MG63 (cell line): ENCODE measurements around the gene SWSAP1. TPM values are rescaled to one million over a fixed set of nuclear protein-coding genes. Genes with fewer than 3 reads are reported as not detected.
"Not testable (repeated sequence)": the region's sequence is repeated elsewhere in the genome, so short reads cannot be mapped to it uniquely, and the experiment has no call there.

Source experiments
- DNase-seq: peaks from one replicate; pipeline ENCODE4 v3.0.0-alpha.2; 2020
- H3K27me3 ChIP-seq: fragments of 250-450 bp; sonication (Bioruptor Pico); 2 replicates; pipeline ENCODE4 v1.5.1; 2020; ENCODE audit warnings: mild to moderate bottlenecking, moderate library complexity
- H3K36me3 ChIP-seq: fragments of 250-450 bp; sonication (Bioruptor Pico); 2 replicates; pipeline ENCODE4 v1.5.1; 2020; ENCODE audit warnings: mild to moderate bottlenecking, moderate library complexity
- H3K4me3 ChIP-seq: fragments of 250-450 bp; sonication (Bioruptor Pico); 2 replicates; pipeline ENCODE4 v1.5.1; 2020; ENCODE audit warnings: mild to moderate bottlenecking, moderate library complexity
- H3K9me3 ChIP-seq: fragments of 250-450 bp; sonication (Bioruptor Pico); 2 replicates; pipeline ENCODE4 v1.5.1; 2020; ENCODE audit warnings: mild to moderate bottlenecking, moderate library complexity
- total RNA-seq: library from RNA; depleted of rRNA; stranded (reverse); fragments of >200 nt; shearing (Covaris generic); gene quantifications from 2 replicates; pipeline ENCODE4 v1.2.3, GENCODE V29; 2014; ENCODE audit warnings: low replicate concordance

SWSAP1 gene
- total RNA-seq, 1 experiment from 2014 or later: 3.1 TPM

DNA sequence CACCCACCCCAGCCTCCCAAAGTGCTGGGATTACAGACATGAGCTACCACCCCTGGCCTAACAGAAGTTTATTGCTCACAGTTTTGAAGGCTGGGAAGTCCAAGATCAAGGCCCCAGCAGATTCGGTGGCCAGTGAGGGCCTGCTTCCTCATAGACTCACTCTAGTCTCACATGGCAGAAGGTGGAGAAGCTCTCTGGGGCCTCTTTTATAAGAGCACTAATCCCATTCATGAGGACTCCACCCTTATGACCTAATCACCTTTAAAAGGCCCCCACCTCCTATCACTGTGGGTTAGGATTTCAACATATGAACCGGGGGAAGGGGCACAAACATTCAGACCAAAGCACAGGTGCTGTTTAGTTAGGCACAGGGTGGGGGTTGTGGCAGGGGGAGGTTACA, 6.9 kb upstream of the SWSAP1 start:
- no peaks in the 10 kb centered on the region for H3K9me3 ChIP-seq
- H3K4me3 ChIP-seq: no peak overlapping the region
- no peak for DNase-seq
- H3K27me3 ChIP-seq: no peaks in the 10 kb centered on the region
- H3K36me3 ChIP-seq: peaks cover 24% of the 10 kb centered on the region

DNA sequence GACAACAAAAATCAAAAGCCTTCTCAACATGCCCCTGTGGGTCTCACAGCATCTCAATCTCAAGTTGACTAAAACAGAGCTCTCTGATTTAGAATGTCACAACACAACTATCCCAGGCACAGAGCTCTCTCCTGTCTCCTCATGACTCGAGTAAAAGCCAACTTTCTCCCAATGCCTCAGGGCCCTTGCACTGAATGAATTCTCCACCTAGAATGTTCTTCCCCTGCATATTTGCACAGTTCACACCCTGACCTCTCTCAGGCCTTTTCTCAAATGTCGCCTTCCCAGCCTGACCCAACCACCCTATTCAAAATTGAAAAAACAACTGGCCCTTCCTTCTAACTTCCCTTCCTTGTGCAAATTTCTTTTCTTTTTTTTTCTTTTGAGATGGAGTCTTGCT, 3.7 kb upstream of the SWSAP1 start:
- H3K4me3 ChIP-seq: no peak overlapping the region
- no peaks in the 10 kb centered on the region for H3K9me3 ChIP-seq
- H3K36me3 ChIP-seq: peaks cover 12% of the 10 kb centered on the region
- no peaks in the 10 kb centered on the region for H3K27me3 ChIP-seq
- DNase-seq: no peak

- no peaks in the 10 kb centered on the region for H3K9me3 ChIP-seq
- H3K36me3 ChIP-seq: peaks cover 5% of the 10 kb centered on the region
- H3K4me3 ChIP-seq: no peak overlapping the region; the same call in 1 of the 2 replicates
- peak; percentile 44 for DNase-seq
- H3K27me3 ChIP-seq: no peaks in the 10 kb centered on the region
Observed at GRCh38 chr19:11373166-11373884, 1.1 kb upstream of the SWSAP1 start.

- Histone ChIP-seq H3K36me3 (peaks cover 6% of the 10 kb centered on the region), H3K9me3 (no peaks in the 10 kb centered on the region), H3K27me3 (no peaks in the 10 kb centered on the region), H3K4me3 (peak overlapping the region; percentile 70)
- DNase-seq: no peak
Observed at GRCh38 chr19:11373885-11374432, 507 bp upstream of the SWSAP1 start.

GRCh38 chr19:11375143-11375948, 880 bp downstream of the SWSAP1 start:
- Histone ChIP-seq H3K36me3 (peaks cover 6% of the 10 kb centered on the region), H3K27me3 (no peaks in the 10 kb centered on the region), H3K9me3 (no peaks in the 10 kb centered on the region), H3K4me3 (peak overlapping the region; percentile 70)
- no peak for DNase-seq

DNA sequence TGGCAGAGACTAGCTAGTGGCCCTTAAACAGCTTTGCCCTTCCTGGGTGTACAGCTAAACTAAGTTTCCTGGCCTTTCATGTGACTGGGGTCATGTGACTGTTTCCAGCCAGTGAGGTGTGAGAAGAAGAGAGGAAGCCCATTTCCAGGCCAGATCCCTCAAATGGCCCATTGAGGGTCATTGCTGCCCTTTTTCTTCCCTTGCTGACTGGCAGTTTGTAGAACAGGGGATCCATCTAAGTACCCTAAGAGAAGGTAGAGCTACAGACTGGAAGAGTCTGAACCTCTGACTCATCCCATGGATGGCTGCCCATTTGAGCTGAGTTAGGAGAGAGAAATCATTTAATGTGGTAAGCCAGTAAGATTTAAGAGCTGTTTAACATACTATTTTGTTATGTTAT, 2.8 kb downstream of the SWSAP1 start:
- H3K27me3 ChIP-seq: no peaks in the 10 kb centered on the region
- peaks cover 6% of the 10 kb centered on the region for H3K36me3 ChIP-seq
- DNase-seq: peak; percentile 94
- H3K4me3 ChIP-seq: no peak overlapping the region
- H3K9me3 ChIP-seq: no peaks in the 10 kb centered on the region

GRCh38 chr19:11377756-11378155, 3.3 kb downstream of the SWSAP1 start:
- no peaks in the 10 kb centered on the region for H3K9me3 ChIP-seq
- DNase-seq: no peak
- H3K4me3 ChIP-seq: no peak overlapping the region
- H3K36me3 ChIP-seq: peaks cover 6% of the 10 kb centered on the region
- peaks cover 4% of the 10 kb centered on the region; the same call in 1 of the 2 replicates for H3K27me3 ChIP-seq

DNA sequence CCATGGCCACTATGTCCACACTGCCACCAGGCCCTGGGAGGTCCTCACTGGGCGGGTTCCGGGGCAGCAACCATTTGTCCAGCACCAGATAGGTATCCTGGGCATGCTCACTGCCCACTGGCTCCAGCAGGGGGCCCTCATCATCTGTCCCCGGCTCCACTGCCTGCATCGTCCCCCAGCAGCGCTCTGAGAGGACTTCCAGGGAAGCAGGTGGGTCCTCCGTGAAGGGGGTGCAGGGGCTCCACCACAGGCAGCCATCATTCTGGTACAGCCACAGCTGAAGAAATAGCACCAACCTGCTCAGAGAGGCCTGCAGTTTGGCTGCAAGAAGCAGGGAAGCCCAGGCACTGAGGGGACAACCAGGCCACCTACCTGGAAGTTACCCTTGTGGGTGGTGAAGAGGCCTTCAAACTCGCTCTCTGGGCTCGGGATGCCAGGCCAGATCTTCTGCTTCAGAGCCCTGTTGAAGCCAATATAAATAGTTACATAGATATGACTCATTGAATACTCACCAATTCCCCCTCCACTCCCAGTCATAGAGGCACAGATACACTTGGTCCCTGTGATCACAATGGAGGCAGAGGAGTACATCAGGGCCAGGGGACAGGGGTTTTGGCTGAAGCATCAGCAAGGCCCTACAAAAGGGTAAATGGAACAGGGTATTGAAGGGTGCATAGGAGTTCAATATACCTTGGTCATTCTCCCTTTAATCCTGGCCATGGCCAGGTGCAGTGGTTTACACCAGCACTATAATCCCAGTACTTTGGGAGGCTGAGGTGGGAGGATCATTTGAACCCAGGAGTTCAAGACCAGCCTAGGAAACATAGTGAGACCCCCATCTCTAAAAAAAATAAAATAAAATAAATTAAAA, 4.1 kb downstream of the SWSAP1 start:
- no peaks in the 10 kb centered on the region for H3K9me3 ChIP-seq
- H3K27me3 ChIP-seq: peaks cover 9% of the 10 kb centered on the region; the same call in 1 of the 2 replicates
- peak; percentile 87 for DNase-seq
- no peak overlapping the region for H3K4me3 ChIP-seq
- H3K36me3 ChIP-seq: peaks cover 6% of the 10 kb centered on the region

DNA sequence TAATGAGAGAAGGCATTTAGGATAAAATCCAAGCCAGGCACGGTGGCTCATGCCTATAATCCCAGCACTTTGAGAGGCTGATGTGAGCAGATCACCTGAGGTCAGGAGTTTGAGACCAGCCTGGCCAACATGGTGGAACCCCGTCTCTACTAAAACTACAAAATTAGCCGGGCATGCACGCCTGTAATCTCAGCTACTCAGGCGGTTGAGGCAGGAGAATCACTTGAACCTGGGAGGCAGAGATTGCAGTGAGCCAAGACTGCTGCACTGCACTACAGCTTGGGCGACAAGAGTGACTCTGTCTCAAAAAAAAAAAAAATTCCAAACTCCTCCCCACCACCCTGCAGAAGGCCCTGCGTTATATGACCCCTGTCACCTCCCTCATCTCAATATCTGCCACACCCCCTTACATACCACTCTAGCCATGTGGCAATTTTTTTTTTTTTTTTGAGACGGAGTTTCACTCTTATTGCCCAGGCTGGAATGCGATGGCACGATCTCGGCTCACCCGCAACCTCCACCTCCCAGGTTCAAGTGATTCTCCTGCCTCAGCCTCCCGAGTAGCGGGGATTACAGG, 4.9 kb downstream of the SWSAP1 start:
- not testable (repeated sequence) for H3K4me3 ChIP-seq, H3K36me3 ChIP-seq, H3K27me3 ChIP-seq, DNase-seq, H3K9me3 ChIP-seq

- peaks cover 6% of the 10 kb centered on the region for H3K36me3 ChIP-seq
- H3K9me3 ChIP-seq: no peaks in the 10 kb centered on the region
- no peak for DNase-seq
- H3K27me3 ChIP-seq: peaks cover 9% of the 10 kb centered on the region; the same call in 1 of the 2 replicates
- H3K4me3 ChIP-seq: no peak overlapping the region
Observed at GRCh38 chr19:11379857-11380350, 5.4 kb downstream of the SWSAP1 start.

- Histone ChIP-seq H3K27me3 (peaks cover 9% of the 10 kb centered on the region; the same call in 1 of the 2 replicates), H3K36me3 (peaks cover 5% of the 10 kb centered on the region), H3K9me3 (no peaks in the 10 kb centered on the region), H3K4me3 (peak overlapping the region; percentile 64)
- DNase-seq: peak; percentile 98
Observed at GRCh38 chr19:11380653-11381537, 6.4 kb downstream of the SWSAP1 start.

GRCh38 chr19:11382898-11383705, 8.6 kb downstream of the SWSAP1 start:
- Histone ChIP-seq H3K27me3 (peaks cover 9% of the 10 kb centered on the region; the same call in 1 of the 2 replicates), H3K36me3 (peaks cover 3% of the 10 kb centered on the region), H3K9me3 (no peaks in the 10 kb centered on the region), H3K4me3 (no peak overlapping the region)
- peak; percentile 35 for DNase-seq

GRCh38 chr19:11383706-11384048, 9.2 kb downstream of the SWSAP1 start:
- Histone ChIP-seq H3K4me3 (no peak overlapping the region), H3K9me3 (no peaks in the 10 kb centered on the region), H3K36me3 (no peaks in the 10 kb centered on the region), H3K27me3 (peaks cover 9% of the 10 kb centered on the region; the same call in 1 of the 2 replicates)
- no peak for DNase-seq

GRCh38 chr19:11384778-11385129, 10.3 kb downstream of the SWSAP1 start:
- Histone ChIP-seq H3K9me3 (no peaks in the 10 kb centered on the region), H3K36me3 (no peaks in the 10 kb centered on the region)
- DNase-seq: no peak

More at GRCh38 chr19:11384778-11385129, 10.3 kb downstream of the SWSAP1 start:
- no peak overlapping the region for H3K4me3 ChIP-seq
- peaks cover 9% of the 10 kb centered on the region; the same call in 1 of the 2 replicates for H3K27me3 ChIP-seq
